Duodenal mucosa (tissue), 2 donors: ENCODE results near the gene KBTBD13.

Experiments used
- H3K27ac ChIP-seq: one replicate; pipeline ENCODE4 v1.7.0; 2013; ENCODE audit warnings: low read depth, low read length
- H3K27me3 ChIP-seq, 2 donors: one replicate each; pipeline ENCODE4 v1.7.0; 2013; ENCODE audit warnings: low read length in 2 of 2, control low read depth in 1 of 2; ENCODE audit not compliant: insufficient read depth in 2 of 2, control insufficient read depth in 1 of 2
- H3K36me3 ChIP-seq, 2 donors: one replicate each; pipeline ENCODE4 v1.7.0; 2013; ENCODE audit warnings: low read length in 2 of 2, control low read depth in 1 of 2; ENCODE audit not compliant: insufficient read depth in 2 of 2, control insufficient read depth in 1 of 2
- H3K4me1 ChIP-seq, 2 donors: one replicate each; pipeline ENCODE4 v1.7.0; 2013; ENCODE audit warnings: low read length in 2 of 2, control low read depth in 1 of 2; ENCODE audit not compliant: insufficient read depth in 2 of 2, control insufficient read depth in 1 of 2
- H3K4me3 ChIP-seq, 2 donors: one replicate each; pipeline ENCODE4 v1.7.0; 2013; ENCODE audit warnings: low read length in 2 of 2, low read depth in 1 of 2
- H3K9ac ChIP-seq, 2 donors: one replicate each; pipeline ENCODE4 v1.7.0; 2013; ENCODE audit warnings: low read length in 2 of 2, low read depth in 1 of 2
- H3K9me3 ChIP-seq, 2 donors: one replicate each; pipeline ENCODE4 v1.7.0; 2013; ENCODE audit warnings: low read length in 2 of 2, control low read depth in 1 of 2; ENCODE audit not compliant: control insufficient read depth in 1 of 2

KBTBD13 gene

DNA sequence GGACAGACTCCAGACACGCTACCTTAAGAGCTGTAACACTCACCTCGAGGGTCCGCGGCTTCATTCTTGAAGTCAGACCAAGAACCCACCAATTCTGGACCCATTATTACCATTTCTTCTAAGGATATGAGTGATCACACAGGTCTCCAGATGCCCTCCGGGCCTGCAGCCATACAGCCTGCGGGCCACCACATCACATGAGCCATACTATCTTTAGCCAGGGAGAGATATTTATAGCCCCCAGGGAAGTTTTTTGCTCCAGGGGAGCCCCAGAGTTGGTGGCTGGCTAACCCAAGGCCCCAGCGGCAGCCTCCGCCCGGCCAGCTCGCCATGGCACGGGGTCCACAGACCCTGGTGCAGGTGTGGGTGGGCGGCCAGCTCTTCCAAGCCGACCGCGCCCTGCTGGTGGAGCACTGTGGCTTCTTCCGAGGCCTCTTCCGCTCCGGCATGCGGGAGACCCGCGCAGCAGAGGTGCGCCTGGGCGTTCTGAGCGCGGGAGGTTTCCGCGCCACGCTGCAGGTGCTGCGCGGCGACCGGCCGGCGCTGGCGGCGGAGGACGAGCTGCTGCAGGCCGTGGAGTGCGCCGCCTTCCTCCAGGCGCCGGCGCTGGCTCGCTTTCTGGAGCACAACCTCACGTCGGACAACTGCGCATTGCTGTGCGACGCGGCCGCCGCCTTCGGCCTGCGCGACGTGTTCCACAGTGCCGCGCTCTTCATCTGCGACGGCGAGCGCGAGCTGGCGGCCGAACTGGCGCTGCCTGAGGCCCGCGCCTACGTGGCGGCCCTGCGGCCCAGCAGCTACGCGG lies at the start of gene KBTBD13:
Gene KBTBD13 (plus strand): TSS at position 261 of the 805 bp plus-strand sequence. CDS start 70 bp downstream, at position 331.
- Histone ChIP-seq H3K36me3 (no peaks in the 10 kb centered on the region), H3K9me3 (no peaks in the 10 kb centered on the region), H3K9ac (no peak within 1 kb of the TSS), H3K27me3 (no peaks in the 10 kb centered on the region), H3K4me3 (no peak within 1 kb of the TSS), H3K4me1 (peaks cover under 1 to 9% of the 10 kb centered on the region in 2 donors), H3K27ac (no peak within 1 kb of the TSS)

DNA sequence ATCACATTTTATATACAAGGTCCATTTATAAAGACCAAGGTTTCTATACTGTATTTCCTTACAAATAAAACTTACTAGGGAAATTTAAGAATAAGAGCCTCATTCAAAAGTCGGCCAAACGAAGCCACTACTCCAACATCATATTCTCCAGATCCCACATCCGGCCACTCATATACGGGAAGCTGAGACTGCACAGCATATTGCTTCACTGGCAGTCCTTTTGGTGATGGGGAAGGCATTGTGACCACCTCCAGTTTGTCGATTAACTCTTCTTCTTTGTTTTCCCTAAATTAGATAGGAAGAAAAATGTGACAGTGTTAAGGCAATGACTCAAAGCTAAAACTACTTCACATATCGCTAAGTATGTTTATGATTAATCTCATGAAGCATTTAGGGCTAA lies 49.8 kb upstream of the KBTBD13 start:
- Histone ChIP-seq H3K36me3 (peaks cover 8 to 31% of the 10 kb centered on the region in 2 donors), H3K27me3 (no peaks in the 10 kb centered on the region), H3K9ac (no peak overlapping the region), H3K4me1 (peaks cover 9 to 10% of the 10 kb centered on the region in 2 donors), H3K27ac (no peak overlapping the region), H3K4me3 (no peak overlapping the region), H3K9me3 (no peaks in the 10 kb centered on the region)

DNA sequence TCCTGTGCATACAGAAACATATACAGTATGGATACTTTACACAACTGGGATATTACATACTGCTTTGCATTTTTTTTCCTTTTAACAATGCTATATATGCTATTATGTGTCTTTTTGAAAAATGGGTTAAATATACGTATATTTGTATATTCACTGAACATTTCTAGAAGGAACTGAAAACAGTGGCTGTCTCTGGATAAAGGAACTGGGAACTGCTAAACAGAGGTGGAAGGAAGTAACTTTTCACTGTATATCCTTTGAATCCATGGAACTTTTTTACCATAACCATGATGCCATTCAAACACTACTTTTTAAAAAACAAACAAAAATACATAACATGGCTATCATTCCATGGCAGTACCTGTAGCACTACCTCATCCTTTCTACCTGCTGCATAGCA lies 49.0 kb upstream of the KBTBD13 start:
- H3K36me3 ChIP-seq, result peaks cover 8 to 31% of the 10 kb centered on the region in 2 donors
- no peaks in the 10 kb centered on the region for H3K27me3 ChIP-seq
- H3K4me3 ChIP-seq, result peak overlapping the region in 1 of 2 donors; percentile 94
- H3K4me1 ChIP-seq, result peaks cover 11 to 12% of the 10 kb centered on the region in 2 donors
- no peak overlapping the region for H3K27ac ChIP-seq
- H3K9ac ChIP-seq, result no peak overlapping the region
- H3K9me3 ChIP-seq, result no peaks in the 10 kb centered on the region

DNA sequence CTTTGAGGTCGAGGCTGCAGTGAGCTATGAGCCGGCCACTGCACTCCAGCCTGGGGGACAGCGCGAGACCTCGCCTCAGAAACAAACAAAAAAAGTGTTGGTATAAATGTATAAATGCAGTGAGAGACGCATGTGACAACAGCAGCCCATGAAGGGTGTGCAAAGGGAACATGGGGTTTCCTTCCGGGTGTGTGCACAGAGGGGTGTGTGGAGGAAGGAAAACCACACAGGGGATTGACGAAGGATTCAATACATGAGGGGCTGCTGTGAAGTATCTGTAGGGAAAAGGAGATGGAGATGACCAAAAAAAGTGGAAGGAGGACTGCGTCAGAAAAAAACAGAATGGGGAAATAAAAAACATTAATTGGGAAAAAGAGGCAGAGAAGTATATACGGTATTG lies 48.2 kb upstream of the KBTBD13 start:
- Histone ChIP-seq H3K9me3 (no peaks in the 10 kb centered on the region), H3K27ac (no peak overlapping the region), H3K9ac (peak overlapping the region; percentile 84 to 90), H3K4me1 (peaks cover 19 to 20% of the 10 kb centered on the region in 2 donors), H3K4me3 (peak overlapping the region; percentile 94 to 97), H3K27me3 (no peaks in the 10 kb centered on the region), H3K36me3 (peaks cover 8 to 31% of the 10 kb centered on the region in 2 donors)

DNA sequence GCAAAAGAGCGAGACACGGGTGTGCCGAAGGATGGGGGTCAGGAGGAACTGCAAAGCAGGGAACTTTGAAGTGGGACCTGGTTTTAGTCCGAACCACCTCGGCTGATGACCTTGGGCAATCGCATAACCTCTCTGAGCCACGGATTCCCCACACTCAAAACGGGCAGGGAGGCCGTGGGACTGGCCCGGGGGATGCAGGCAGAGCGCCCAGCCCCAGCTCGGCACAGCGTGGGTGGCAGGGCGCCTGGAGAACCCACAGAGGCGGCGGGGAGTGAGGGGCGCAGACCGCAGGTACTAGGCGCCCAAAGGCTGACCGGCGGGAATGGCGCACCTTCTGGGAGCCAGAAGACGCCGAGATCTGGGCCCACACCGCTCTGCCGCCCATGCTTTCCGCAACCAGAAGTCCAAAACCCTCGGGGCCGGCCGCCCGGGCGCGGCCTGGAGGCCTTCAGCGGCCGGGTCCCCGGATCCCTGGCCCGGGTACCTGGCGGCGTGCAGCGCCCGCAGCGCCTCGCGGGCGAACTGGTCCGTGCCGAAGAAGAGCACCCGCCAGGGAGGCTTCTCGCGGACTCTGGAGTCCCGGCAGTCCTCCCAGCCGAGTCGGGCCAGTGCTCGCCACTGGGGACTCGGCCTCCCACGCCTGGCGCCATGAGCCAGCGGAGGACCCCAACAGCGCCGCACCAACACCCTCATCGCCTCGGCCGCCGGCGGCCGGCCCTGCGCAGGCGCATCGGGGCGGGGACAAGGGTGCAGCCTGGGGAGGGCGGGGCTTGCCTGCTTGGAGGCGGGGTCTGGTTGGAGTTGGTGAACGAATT lies 47.4 kb upstream of the KBTBD13 start, which contains the start of gene MTFMT:
Gene MTFMT (minus strand): TSS at position 719 of the 815 bp plus-strand sequence. CDS start 26 bp downstream, at position 693.
- Histone ChIP-seq H3K36me3 (peaks cover 4 to 24% of the 10 kb centered on the region in 2 donors), H3K4me3 (peak within 1 kb of the TSS; percentile 94 to 97), H3K27me3 (no peaks in the 10 kb centered on the region), H3K27ac (peak within 1 kb of the TSS; percentile 42), H3K9me3 (no peaks in the 10 kb centered on the region), H3K9ac (peak within 1 kb of the TSS; percentile 84 to 90), H3K4me1 (peaks cover 27% of the 10 kb centered on the region in 2 donors)

DNA sequence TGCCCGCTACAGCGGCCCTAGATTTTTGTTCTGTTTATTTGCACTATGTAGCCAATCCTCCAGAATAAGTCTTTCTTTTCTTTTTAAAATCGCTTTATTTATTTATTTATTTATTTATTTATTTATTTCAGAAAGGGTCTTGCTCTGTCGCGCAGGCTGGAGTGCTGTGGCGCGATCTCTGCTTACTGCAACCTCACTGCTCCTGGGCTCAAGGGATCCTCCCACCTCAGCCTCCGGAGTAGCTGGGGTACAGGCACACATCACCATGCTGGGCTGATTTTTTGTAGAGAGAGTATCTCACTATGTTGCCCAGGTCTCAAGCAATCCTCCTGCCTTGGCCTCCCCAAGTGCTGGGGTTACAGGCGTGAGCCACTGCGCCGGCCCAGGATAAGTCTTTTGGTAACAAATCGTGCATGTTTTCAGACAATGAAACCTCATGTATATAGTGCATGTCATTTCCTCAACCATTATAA lies 46.8 kb upstream of the KBTBD13 start:
- Histone ChIP-seq H3K36me3 (peaks cover 4 to 18% of the 10 kb centered on the region in 2 donors), H3K9ac (no peak overlapping the region), H3K27ac (peak overlapping the region; percentile 42), H3K4me3 (no peak overlapping the region), H3K9me3 (no peaks in the 10 kb centered on the region), H3K4me1 (peaks cover 28% of the 10 kb centered on the region in 2 donors), H3K27me3 (no peaks in the 10 kb centered on the region)

DNA sequence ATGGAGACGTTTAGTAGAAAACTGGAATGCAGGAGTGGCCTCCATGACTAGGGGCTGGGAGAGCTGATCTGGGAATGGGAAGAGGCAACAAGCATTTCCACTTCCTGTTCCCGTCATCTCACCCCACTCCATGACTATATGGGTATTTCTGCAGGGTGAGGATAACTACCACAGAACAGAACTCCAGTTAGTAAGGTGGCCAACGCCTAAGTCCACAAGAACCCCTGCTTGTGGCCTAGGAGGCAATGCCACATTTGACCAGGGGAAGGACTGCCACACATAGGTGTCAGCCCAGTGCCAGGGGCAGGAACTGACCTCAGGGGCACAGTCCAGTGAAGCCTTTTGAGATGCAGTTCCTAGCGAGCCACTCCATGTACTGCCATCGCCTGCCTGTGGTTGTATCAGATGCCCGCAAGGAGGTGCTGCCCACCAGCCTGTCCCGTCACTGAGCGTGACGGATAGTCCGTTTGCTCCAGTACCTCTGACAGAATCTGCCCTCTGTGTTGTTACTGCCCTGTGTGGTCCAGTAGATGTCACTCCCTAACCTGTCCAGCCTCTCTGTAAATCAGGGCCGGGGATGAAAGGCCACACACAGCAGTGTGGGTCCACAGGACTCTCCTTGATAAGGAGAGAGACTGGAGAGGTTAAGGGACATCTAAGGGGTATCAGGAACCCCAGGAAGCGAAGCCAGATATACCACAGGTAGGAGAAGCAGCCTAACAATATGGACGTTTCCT lies 43.6 kb upstream of the KBTBD13 start:
- Histone ChIP-seq H3K9ac (peak overlapping the region in 1 of 2 donors; percentile 16), H3K9me3 (no peaks in the 10 kb centered on the region), H3K36me3 (no peaks in the 10 kb centered on the region), H3K27me3 (no peaks in the 10 kb centered on the region), H3K4me3 (no peak overlapping the region), H3K4me1 (peaks cover 30% of the 10 kb centered on the region in 2 donors), H3K27ac (no peak overlapping the region)

DNA sequence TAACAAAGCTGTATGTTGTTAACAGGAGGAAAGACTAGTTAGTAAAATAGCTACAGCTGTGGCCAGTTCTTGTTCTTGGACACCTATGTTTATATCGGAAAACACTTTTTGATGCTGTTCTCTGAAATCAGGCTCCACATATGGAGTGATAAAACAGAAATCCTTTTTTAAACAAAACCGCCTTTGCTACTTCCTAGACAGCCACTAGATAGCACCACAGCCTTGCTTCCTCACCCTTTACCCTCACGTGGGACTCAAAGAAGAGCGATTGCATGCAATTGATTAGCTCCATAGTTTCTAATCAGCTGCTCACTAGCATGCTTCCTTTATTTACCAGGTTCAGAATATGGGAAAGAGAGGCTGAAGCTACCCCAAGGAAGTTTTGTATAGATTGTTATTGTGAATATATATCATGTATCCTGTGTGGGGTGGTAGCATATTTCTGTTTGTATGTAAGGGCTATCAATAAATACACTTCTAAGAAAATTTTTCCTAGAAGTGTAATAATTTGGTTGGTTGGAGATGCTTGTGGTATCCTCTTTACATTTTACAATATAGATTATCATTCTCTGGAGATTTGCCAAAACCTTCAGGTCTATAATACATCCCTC lies 42.8 kb upstream of the KBTBD13 start:
- peaks cover 26 to 27% of the 10 kb centered on the region in 2 donors for H3K4me1 ChIP-seq
- no peak overlapping the region for H3K4me3 ChIP-seq
- no peaks in the 10 kb centered on the region for H3K9me3 ChIP-seq
- H3K27me3 ChIP-seq, result no peaks in the 10 kb centered on the region
- H3K9ac ChIP-seq, result peak overlapping the region in 1 of 2 donors; percentile 16
- no peaks in the 10 kb centered on the region for H3K36me3 ChIP-seq
- no peak overlapping the region for H3K27ac ChIP-seq

DNA sequence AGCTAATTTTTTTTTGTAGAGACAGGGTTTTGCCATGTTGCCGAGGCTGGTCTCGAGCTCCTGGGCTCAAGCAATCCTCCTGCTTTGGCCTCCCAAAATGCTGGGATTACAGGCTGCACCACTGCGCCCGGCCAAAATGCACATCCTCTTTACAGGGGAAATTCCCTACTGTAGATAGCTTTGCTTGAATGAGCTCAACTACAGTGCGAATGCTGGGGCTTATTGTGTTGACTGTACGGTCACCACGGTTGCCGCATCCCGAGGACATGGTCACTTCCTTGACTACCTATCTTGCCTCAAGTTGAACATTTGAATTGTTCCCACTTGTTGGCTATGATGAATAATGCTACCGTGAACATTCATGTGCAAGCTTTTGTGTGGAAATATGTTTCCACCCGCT lies 41.8 kb upstream of the KBTBD13 start:
- no peak overlapping the region for H3K9ac ChIP-seq
- no peak overlapping the region for H3K4me3 ChIP-seq
- no peaks in the 10 kb centered on the region for H3K9me3 ChIP-seq
- no peaks in the 10 kb centered on the region for H3K36me3 ChIP-seq
- H3K4me1 ChIP-seq, result peaks cover 33 to 35% of the 10 kb centered on the region in 2 donors
- no peaks in the 10 kb centered on the region for H3K27me3 ChIP-seq
- no peak overlapping the region for H3K27ac ChIP-seq
